Kidney (tissue), 14 donors: ENCODE measurements around the gene SH2D4B. TPM values are rescaled to one million over a fixed set of nuclear protein-coding genes. Genes with fewer than 3 reads are reported as not detected.

Source experiments
- DNase-seq, 5 donors: peaks; one replicate each; pipeline ENCODE4 v3.0.0-alpha.2; 2013 to 2020
- FAIRE-seq: peaks from 2 replicates; lab custom pipeline; 2012; peaks lifted over from hg19 to GRCh38; lab: Jason Lieb, UNC
- H3K27ac ChIP-seq, 2 donors: one replicate each; pipeline ENCODE4 v1.7.0; 2013; ENCODE audit warnings: low read depth in 2 of 2, low read length in 2 of 2, inconsistent platforms in 1 of 2
- H3K27me3 ChIP-seq: one replicate; pipeline ENCODE4 v1.7.1; 2013; ENCODE audit warnings: low read length, inconsistent platforms; ENCODE audit not compliant: control insufficient read depth, insufficient read depth
- H3K36me3 ChIP-seq, 3 donors: one replicate each; pipeline versions ENCODE4 v1.7.0 to v1.7.1; 2013; ENCODE audit warnings: low read length in 3 of 3, control low read depth in 1 of 3, inconsistent platforms in 1 of 3; ENCODE audit not compliant: insufficient read depth in 3 of 3, control insufficient read depth in 2 of 3
- H3K4me1 ChIP-seq, 3 donors: one replicate each; pipeline versions ENCODE4 v1.7.0 to v1.7.1; 2013; ENCODE audit warnings: low read length in 3 of 3, inconsistent platforms in 1 of 3, low read depth in 1 of 3; ENCODE audit not compliant: control insufficient read depth in 2 of 3, insufficient read depth in 2 of 3
- H3K4me3 ChIP-seq, 3 donors: one replicate each; pipeline versions ENCODE4 v1.7.0 to v1.8.1; 2013; ENCODE audit warnings: low read length in 3 of 3, control low read depth in 1 of 3, inconsistent platforms in 1 of 3
- H3K9ac ChIP-seq, 3 donors: one replicate each; pipeline versions ENCODE4 v1.7.0 to v1.7.1; 2013; ENCODE audit warnings: low read length in 3 of 3, control low read depth in 1 of 3, inconsistent platforms in 1 of 3
- H3K9me3 ChIP-seq, 3 donors: one replicate each; pipeline versions ENCODE4 v1.7.0 to v1.7.1; 2013; ENCODE audit warnings: low read length in 3 of 3, control low read depth in 1 of 3, inconsistent platforms in 1 of 3; ENCODE audit not compliant: control insufficient read depth in 2 of 3, insufficient read depth in 1 of 3
- intact Hi-C: fragments of 100-400 bp; cut with DNase I; formaldehyde crosslinking; loops from one replicate; pipeline ENCODE4 v1.11.1; 2022
- polyA plus RNA-seq: library from polyadenylated mRNA; stranded (reverse); fragments of 350-450 nt; fragmentation: Illumina TruSeq; extraction: RNeasy Lipid Tissue Mini Kit (QIAGEN cat#74804); gene quantifications from one replicate; pipeline ENCODE4 v1.2.3, GENCODE V29; 2014; ENCODE audit warnings: low read depth, low replicate concordance; ENCODE audit not compliant: insufficient read depth
- total RNA-seq: library from RNA; stranded (reverse); fragmentation: NEBNext Ultra II Directional; extraction: Animal tissue kit (Norgen Biotek cat#: 25700); gene quantifications from one replicate; pipeline ENCODE4 v1.2.1, GENCODE V29; 2021
- TF ChIP-seq, protein P1 (sequence below): IDR thresholded peaks from 3 replicates; pipeline ENCODE4 v1.5.1; 2012; ENCODE audit warnings: mild to moderate bottlenecking, moderate library complexity, borderline replicate concordance; ENCODE audit not compliant: insufficient read depth; ENCODE audit errors: extremely low read depth
- donor health status: control.
- donor health status: control.
- donor health status: control.
- donor health status: control.
- donor health status: control.
- donor health status: DM: yes; HTN: yes; CAD: no.
- donor health status: Normal renal cell carcinoma (clear cell type).

Gene SH2D4B
- total and polyA plus RNA-seq, 2 donors from 2014 or later, result 0.09 TPM; not detected in 1

DNA sequence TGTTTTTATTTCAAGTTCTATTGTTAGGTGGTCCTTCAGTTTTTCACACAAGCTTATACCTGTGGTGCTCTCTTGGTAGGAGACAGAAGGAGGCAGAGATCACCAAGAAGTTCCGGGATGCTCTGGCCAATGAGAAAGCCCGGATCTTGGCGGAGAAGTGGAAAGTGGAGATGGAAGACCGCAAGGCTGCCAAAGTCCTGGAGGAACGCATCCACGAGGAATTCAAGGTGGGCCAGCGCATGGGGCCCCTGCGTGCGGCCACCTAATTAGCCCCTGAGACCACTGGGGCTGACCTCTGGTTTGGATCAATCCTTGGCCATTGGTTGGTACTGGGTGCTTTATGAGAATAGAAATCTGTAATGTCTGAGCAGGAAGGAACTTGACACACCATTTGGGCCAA, 33.6 kb downstream of the SH2D4B start:
- Histone ChIP-seq H3K27me3 (no peaks in the 10 kb centered on the region), H3K9me3 (no peaks in the 10 kb centered on the region), H3K9ac (no peak overlapping the region), H3K27ac (no peak overlapping the region), H3K4me1 (no peaks in the 10 kb centered on the region), H3K36me3 (no peaks in the 10 kb centered on the region), H3K4me3 (no peak overlapping the region)
- no peak for FAIRE-seq
- TF ChIP-seq, protein P1, sequence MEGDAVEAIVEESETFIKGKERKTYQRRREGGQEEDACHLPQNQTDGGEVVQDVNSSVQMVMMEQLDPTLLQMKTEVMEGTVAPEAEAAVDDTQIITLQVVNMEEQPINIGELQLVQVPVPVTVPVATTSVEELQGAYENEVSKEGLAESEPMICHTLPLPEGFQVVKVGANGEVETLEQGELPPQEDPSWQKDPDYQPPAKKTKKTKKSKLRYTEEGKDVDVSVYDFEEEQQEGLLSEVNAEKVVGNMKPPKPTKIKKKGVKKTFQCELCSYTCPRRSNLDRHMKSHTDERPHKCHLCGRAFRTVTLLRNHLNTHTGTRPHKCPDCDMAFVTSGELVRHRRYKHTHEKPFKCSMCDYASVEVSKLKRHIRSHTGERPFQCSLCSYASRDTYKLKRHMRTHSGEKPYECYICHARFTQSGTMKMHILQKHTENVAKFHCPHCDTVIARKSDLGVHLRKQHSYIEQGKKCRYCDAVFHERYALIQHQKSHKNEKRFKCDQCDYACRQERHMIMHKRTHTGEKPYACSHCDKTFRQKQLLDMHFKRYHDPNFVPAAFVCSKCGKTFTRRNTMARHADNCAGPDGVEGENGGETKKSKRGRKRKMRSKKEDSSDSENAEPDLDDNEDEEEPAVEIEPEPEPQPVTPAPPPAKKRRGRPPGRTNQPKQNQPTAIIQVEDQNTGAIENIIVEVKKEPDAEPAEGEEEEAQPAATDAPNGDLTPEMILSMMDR, result no peak
- intact Hi-C loops, result no loop called here
- no peak for DNase-seq

DNA sequence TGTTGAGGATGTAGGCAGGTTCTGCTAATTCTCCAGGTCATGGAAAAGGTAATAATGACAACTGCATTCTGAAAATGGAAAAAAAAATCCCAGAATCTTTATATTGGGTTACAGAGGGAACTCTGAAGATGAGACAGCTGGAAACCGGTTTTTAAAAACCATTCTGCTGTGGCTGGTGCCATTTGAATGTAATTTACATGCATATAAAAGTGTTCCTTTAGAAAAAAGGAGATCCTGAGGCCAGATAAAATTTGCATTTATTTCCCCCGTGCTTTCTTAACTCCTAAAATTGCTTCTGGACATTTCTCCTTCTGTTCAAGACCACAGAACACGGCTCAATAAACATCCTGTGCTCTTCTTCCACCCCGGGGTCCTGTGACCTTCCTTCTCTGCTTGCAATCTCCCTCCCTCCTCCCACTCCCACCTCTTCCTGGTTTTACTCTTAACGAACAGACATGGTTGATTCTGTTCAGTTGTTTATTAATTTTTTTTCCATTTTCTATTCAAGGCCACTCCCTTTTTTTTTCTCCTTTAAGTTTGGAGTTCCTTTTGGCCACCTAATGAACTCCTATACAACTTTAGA, 41.6 kb downstream of the SH2D4B start:
- DNase-seq, result peak in 2 of 5 donors; percentile 28 to 42
- intact Hi-C loops, result no loop called here
- Histone ChIP-seq H3K4me3 (no peak overlapping the region), H3K4me1 (no peaks in the 10 kb centered on the region), H3K9ac (no peak overlapping the region), H3K36me3 (no peaks in the 10 kb centered on the region), H3K9me3 (peaks cover 0 to 5% (median 0%) of the 10 kb centered on the region in 3 donors), H3K27ac (no peak overlapping the region), H3K27me3 (no peaks in the 10 kb centered on the region)
- FAIRE-seq, result no peak
- TF ChIP-seq, protein P1, result no peak

DNA sequence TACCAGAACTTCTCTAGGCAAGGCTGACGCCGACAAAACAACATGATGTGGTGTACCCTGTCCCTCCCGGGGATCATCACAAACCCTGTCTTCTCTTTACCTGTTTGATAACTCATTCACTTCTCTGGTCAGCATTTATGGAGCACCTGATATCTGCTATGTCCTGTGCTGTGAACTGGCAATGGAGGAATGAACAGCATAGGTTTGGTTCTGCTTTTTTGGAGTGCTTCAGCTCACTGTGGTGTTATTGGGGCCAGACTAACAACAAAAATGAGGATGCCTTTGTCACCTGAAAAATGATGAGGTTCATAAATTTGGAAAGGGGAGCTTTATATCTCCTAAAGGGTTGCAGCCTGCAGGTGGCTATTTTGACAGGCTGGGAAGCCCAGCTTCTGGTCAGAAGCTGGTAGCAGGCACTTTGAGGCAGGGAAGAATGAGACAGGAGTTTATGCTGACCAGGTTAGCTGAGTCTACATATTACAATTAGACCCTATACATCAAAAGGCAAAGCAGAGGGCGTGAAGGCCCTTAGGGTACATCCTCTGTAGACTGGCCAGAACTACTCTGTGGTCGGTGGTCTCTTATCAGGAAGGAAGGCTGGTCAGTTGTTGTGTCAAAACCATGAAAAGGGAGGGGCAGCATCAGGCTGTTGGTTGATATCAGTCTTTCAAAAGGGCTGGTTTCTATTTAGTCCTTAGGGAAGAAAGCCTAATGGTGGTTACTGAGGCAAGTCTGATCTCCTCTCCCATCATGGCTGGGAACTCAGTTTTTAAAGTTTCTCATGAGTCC, 42.3 kb downstream of the SH2D4B start:
- no peak overlapping the region for H3K9ac ChIP-seq
- FAIRE-seq (no peak), DNase-seq (no peak)
- H3K27ac ChIP-seq, result no peak overlapping the region
- H3K4me1 ChIP-seq, result no peaks in the 10 kb centered on the region
- no peak overlapping the region for H3K4me3 ChIP-seq
- no peaks in the 10 kb centered on the region for H3K27me3 ChIP-seq
- TF ChIP-seq, protein P1, result no peak
- no peaks in the 10 kb centered on the region for H3K36me3 ChIP-seq
- intact Hi-C loops, result no loop called here
- peaks cover 0 to 5% (median 0%) of the 10 kb centered on the region in 3 donors for H3K9me3 ChIP-seq
